ENCODE data around the gene TANGO2.

GRCh38 chr22:20024225-20024624 is 3.3 kb downstream of the TANGO2 start:
- no peak for TF ChIP-seq FOXA1 (IDR thresholded peaks at IDR 0.05)
- no peak for TF ChIP-seq SUZ12 (IDR thresholded peaks at IDR 0.05)
- no peak for TF ChIP-seq TARDBP (IDR thresholded peaks at IDR 0.05)
- TF ChIP-seq SP1 (IDR thresholded peaks at IDR 0.05): no peak
- no peak for TF ChIP-seq NFRKB (IDR thresholded peaks at IDR 0.05)
- TF ChIP-seq BHLHE40 (IDR thresholded peaks at IDR 0.05; ENCODE audit: borderline replicate concordance): no peak
- no peak for TF ChIP-seq HDGF (IDR thresholded peaks at IDR 0.05; ENCODE audit: borderline replicate concordance)
- TF ChIP-seq ARNT (IDR thresholded peaks at IDR 0.05): no peak
- no peak for TF ChIP-seq FOXM1 (IDR thresholded peaks at IDR 0.05; ENCODE audit: borderline replicate concordance)
- no peak for TF ChIP-seq CTBP1 (IDR thresholded peaks at IDR 0.05; ENCODE audit: borderline replicate concordance)
- TF ChIP-seq ZNF384 (IDR thresholded peaks at IDR 0.05): no peak
- no peak for TF ChIP-seq FOXK2 (IDR thresholded peaks at IDR 0.05)
- no peak for TF ChIP-seq LEF1 (IDR thresholded peaks at IDR 0.05; ENCODE audit: borderline replicate concordance)
- no peak for TF ChIP-seq L3MBTL2 (conservative IDR thresholded peaks at IDR 0.05)
